Osteoblast (primary cell): ENCODE measurements around the gene EXOG. TPM values are rescaled to one million over a fixed set of nuclear protein-coding genes. Genes with fewer than 3 reads are reported as not detected.

ENCODE experiments used
- DNase-seq: peaks from one replicate; pipeline ENCODE4 v3.0.0; 2011; ENCODE audit warnings: low spot score, mixed read lengths; ENCODE audit not compliant: insufficient read length; ENCODE audit errors: missing footprints
- H2AFZ ChIP-seq: 2 replicates; pipeline ENCODE4 v1.6.0; 2011; ENCODE audit warnings: mild to moderate bottlenecking, low read length
- H3K27ac ChIP-seq: 2 replicates; pipeline ENCODE4 v1.5.1; 2011; ENCODE audit warnings: mild to moderate bottlenecking, low read depth, low read length, moderate library complexity
- H3K27me3 ChIP-seq: 2 replicates; pipeline ENCODE4 v1.6.0; 2012; ENCODE audit warnings: mild to moderate bottlenecking, control low read depth, inconsistent platforms, low read length, moderate library complexity; ENCODE audit not compliant: insufficient read depth
- H3K36me3 ChIP-seq: 2 replicates; pipeline ENCODE4 v1.5.1; 2011; ENCODE audit warnings: mild to moderate bottlenecking, low read length, control low read depth, moderate library complexity; ENCODE audit not compliant: insufficient read depth
- H3K4me1 ChIP-seq: 2 replicates; pipeline ENCODE4 v1.5.1; 2011; ENCODE audit warnings: mild to moderate bottlenecking, low read length, control low read depth, moderate library complexity; ENCODE audit not compliant: insufficient read depth
- H3K4me2 ChIP-seq: 2 replicates; pipeline ENCODE4 v1.6.0; 2011; ENCODE audit warnings: mild to moderate bottlenecking, low read length; ENCODE audit not compliant: insufficient read depth
- H3K4me3 ChIP-seq: fragments of 200-600 bp; sonication (generic); 3 replicates; pipeline ENCODE4 v1.5.1; 2012; ENCODE audit warnings: mild to moderate bottlenecking, low read length, inconsistent platforms; ENCODE audit not compliant: insufficient read depth
- H3K79me2 ChIP-seq: 2 replicates; pipeline ENCODE4 v1.6.0; 2012; ENCODE audit warnings: mild to moderate bottlenecking, low read length, control low read depth, inconsistent platforms; ENCODE audit not compliant: insufficient read depth
- H3K9me3 ChIP-seq: 2 replicates; pipeline ENCODE4 v1.5.1; 2011; ENCODE audit warnings: low read depth, low read length, control low read depth
- H4K20me1 ChIP-seq: 2 replicates; pipeline ENCODE4 v1.6.0; 2012; ENCODE audit warnings: mild to moderate bottlenecking, low read length, control low read depth; ENCODE audit not compliant: insufficient read depth
- total RNA-seq: library from RNA; depleted of rRNA; stranded (reverse); fragments of >200 nt; gene quantifications from 2 replicates; pipeline ENCODE4 v1.2.3, GENCODE V29; 2012
- TF ChIP-seq, protein P1 (sequence below): IDR thresholded peaks from 2 replicates; pipeline ENCODE4 v1.5.1; 2011; ENCODE audit warnings: mild to moderate bottlenecking, low read depth, low read length, moderate library complexity; ENCODE audit errors: extremely low read depth

The EXOG gene
- total RNA-seq, 1 donor, result 14.5 TPM

DNA sequence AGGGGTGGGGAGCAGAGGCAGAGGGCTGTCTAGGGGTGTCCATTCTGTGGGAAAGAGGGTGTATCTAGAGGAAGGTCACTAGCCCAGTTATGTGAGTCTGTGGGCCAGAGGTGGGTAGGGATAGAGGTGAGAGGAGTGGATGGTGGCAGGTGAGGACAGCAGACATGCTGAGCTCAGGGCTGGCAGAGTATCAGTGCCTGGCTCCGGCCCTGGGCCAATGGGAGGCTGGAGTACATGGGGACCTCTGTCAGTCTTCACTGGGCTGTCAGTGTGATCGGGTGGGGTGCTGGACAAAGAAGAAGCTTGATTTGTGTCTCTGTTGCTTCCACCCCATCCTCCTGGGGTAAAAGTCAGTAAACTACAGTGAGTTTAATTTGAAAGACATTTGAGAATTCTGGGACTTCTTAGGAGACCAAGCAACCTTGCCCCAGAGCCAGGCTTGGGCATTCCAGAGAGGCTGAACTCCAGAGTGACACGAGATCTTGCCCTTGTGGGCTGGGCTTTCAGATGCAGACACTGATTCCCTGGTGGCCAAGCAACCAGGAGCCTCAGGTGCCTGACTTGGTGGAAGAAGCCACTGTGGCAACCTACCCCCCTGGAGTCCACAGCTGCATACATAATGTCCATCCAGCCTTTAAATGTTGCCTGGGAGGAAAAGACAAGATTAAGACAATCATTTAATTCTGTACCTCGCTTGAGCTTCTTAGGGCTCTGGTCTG lies 60.7 kb downstream of the EXOG start:
- H3K79me2 ChIP-seq, result no peaks in the 10 kb centered on the region
- no peaks in the 10 kb centered on the region for H3K4me1 ChIP-seq
- H3K27ac ChIP-seq, result no peak overlapping the region
- H3K36me3 ChIP-seq, result no peaks in the 10 kb centered on the region
- no peaks in the 10 kb centered on the region for H3K27me3 ChIP-seq
- H3K4me2 ChIP-seq, result no peak overlapping the region
- no peak overlapping the region for H3K4me3 ChIP-seq
- TF ChIP-seq, protein P1, sequence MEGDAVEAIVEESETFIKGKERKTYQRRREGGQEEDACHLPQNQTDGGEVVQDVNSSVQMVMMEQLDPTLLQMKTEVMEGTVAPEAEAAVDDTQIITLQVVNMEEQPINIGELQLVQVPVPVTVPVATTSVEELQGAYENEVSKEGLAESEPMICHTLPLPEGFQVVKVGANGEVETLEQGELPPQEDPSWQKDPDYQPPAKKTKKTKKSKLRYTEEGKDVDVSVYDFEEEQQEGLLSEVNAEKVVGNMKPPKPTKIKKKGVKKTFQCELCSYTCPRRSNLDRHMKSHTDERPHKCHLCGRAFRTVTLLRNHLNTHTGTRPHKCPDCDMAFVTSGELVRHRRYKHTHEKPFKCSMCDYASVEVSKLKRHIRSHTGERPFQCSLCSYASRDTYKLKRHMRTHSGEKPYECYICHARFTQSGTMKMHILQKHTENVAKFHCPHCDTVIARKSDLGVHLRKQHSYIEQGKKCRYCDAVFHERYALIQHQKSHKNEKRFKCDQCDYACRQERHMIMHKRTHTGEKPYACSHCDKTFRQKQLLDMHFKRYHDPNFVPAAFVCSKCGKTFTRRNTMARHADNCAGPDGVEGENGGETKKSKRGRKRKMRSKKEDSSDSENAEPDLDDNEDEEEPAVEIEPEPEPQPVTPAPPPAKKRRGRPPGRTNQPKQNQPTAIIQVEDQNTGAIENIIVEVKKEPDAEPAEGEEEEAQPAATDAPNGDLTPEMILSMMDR, result no peak
- H2AFZ ChIP-seq, result no peak overlapping the region
- H3K9me3 ChIP-seq, result no peaks in the 10 kb centered on the region
- no peaks in the 10 kb centered on the region for H4K20me1 ChIP-seq
- no peak for DNase-seq

DNA sequence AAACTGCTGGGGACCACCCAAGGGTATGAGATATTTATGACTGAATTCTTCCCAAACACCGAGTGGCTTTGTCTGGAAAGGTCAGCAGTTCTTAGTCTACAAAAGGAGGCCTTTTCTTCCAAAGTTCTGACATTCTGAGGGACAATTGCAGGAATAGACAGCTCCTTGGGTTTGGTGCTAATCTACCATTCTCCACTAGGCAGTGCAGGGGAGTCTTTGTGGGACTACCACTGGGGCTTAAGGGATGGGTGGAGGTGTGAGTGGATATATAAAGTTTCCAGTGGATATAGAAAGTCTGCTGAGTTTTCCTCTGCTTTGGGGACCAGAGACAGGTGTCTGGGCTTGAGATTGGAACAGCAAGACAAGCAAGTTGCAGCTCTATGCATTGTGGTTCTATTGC lies 62.7 kb downstream of the EXOG start:
- H4K20me1 ChIP-seq, result no peaks in the 10 kb centered on the region

DNA sequence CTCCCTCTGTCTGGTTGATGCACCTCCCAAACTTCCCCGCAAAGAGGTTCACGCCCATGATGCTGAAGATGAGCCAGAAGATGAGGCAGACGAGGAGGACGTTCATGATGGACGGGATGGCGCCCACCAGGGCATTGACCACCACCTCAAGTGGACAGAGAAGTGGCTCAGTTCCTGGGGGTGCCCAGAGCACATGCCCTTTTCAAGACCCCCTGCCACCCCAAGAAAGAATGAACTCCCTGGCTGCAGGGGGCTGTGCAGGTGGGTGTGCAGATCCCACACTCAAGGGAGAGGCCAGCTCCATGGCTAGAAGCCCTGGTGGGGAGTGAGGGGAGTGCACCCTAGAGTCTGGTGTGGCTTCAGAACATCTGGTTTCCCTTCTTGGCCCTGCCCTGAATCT lies 64.1 kb downstream of the EXOG start:
- no peaks in the 10 kb centered on the region for H3K27me3 ChIP-seq
- H3K4me1 ChIP-seq, result no peaks in the 10 kb centered on the region
- H2AFZ ChIP-seq, result no peak overlapping the region
- H3K27ac ChIP-seq, result no peak overlapping the region
- DNase-seq, result no peak
- no peak overlapping the region for H3K4me3 ChIP-seq
- H4K20me1 ChIP-seq, result no peaks in the 10 kb centered on the region
- no peaks in the 10 kb centered on the region for H3K36me3 ChIP-seq
- no peaks in the 10 kb centered on the region for H3K9me3 ChIP-seq
- TF ChIP-seq, protein P1, result no peak
- no peaks in the 10 kb centered on the region for H3K79me2 ChIP-seq
- no peak overlapping the region for H3K4me2 ChIP-seq

More for the DNA sequence above, 62.7 kb downstream of the EXOG start:
- H3K27ac ChIP-seq, result no peak overlapping the region
- H3K4me2 ChIP-seq, result no peak overlapping the region
- H3K79me2 ChIP-seq, result no peaks in the 10 kb centered on the region
- TF ChIP-seq, protein P1, result no peak
- H2AFZ ChIP-seq, result no peak overlapping the region
- H3K9me3 ChIP-seq, result no peaks in the 10 kb centered on the region
- no peaks in the 10 kb centered on the region for H3K36me3 ChIP-seq
- H3K27me3 ChIP-seq, result no peaks in the 10 kb centered on the region
- no peaks in the 10 kb centered on the region for H3K4me1 ChIP-seq
- DNase-seq, result no peak
- no peak overlapping the region for H3K4me3 ChIP-seq

DNA sequence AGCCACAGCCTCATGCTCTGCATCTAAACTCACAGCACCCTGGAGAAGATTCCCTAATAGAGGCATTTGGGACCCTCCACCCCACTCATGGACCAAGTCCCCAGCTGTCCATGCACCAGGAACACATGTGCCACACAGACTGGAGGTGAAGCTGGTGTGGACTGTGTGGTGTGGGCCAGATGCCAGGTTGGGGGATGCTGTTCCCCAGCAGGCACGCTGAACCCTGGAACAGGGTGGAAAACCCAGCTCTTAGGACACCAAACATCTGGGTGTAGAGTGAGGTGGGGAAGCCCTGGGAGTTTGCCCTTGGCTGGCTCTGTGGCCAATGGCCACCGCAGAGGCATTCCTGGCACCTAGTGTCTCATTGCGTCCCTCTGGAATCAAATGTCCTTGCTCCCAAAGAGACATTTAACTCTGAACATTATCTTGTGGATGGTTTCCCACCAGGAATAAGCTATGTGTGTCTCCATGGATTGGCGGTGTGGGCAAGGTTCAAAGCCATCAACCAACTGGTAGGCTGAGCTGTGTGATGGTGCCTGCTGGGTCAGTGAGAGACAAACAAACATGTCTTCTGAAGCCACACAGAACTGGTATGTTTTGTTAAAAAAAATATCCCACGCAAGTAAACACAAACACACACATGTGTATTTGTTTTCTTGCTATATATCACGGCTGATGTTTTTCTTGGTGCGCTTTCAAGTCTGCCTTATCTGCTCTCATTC lies 65.0 kb downstream of the EXOG start:
- no peaks in the 10 kb centered on the region for H3K27me3 ChIP-seq
- H3K4me2 ChIP-seq, result no peak overlapping the region
- no peaks in the 10 kb centered on the region for H3K36me3 ChIP-seq
- H3K9me3 ChIP-seq, result no peaks in the 10 kb centered on the region
- no peak for DNase-seq
- no peak overlapping the region for H2AFZ ChIP-seq
- no peaks in the 10 kb centered on the region for H4K20me1 ChIP-seq
- no peaks in the 10 kb centered on the region for H3K79me2 ChIP-seq
- no peak overlapping the region for H3K4me3 ChIP-seq
- TF ChIP-seq, protein P1, result no peak
- no peaks in the 10 kb centered on the region for H3K4me1 ChIP-seq
- no peak overlapping the region for H3K27ac ChIP-seq
